Upper lobe of left lung (tissue), 4 donors: ENCODE measurements around the gene AVEN.

Experiments used
- CTCF ChIP-seq, 6 experiments: fragments of 450-650 bp in 4 of 6; fragments of 200-600 bp in 2 of 6; sonication (generic) in 2 of 6; IDR thresholded peaks; one replicate each; pipeline ENCODE4 v1.5.1; 2016 to 2019; ENCODE audit warnings: antibody characterized with exemption in 6 of 6
- EP300 ChIP-seq, 4 donors: sonication (generic); formaldehyde crosslinking; IDR thresholded peaks; one replicate each; pipeline ENCODE4 v1.5.1; 2017; ENCODE audit warnings: antibody characterized with exemption in 4 of 4, control low read depth in 2 of 4
- POLR2AphosphoS5 ChIP-seq, 2 donors: sonication (generic); formaldehyde crosslinking; IDR thresholded peaks; one replicate each; pipeline ENCODE4 v1.5.1; 2017; ENCODE audit warnings: antibody characterized with exemption in 2 of 2

- TF ChIP-seq POLR2AphosphoS5 (IDR thresholded peaks at IDR 0.05), result no peak
- no peak for TF ChIP-seq CTCF (IDR thresholded peaks at IDR 0.05)
- no peak for TF ChIP-seq EP300 (IDR thresholded peaks at IDR 0.05)
These were observed 194.8 kb downstream of the AVEN start for GRCh38 chr15:33844186-33844585.
